Mesothelial cell of epicardium (in vitro differentiated cells): Measurements from ENCODE around the gene GPR18. TPM values are rescaled to one million over a fixed set of nuclear protein-coding genes. Genes with fewer than 3 reads are reported as not detected.

Experiments
- DNase-seq, 2 experiments: peaks; one replicate each; pipeline ENCODE4 v3.0.0; 2021; ENCODE audit warnings: low spot score in 2 of 2; ENCODE audit not compliant: unreplicated experiment in 2 of 2
- H3K27ac Mint-ChIP-seq: 2 replicates; pipeline ENCODE4 v1.8.0; 2021; ENCODE audit warnings: mixed read lengths
- H3K27me3 Mint-ChIP-seq: 2 replicates; pipeline ENCODE4 v1.8.0; 2021; ENCODE audit warnings: low read depth, mixed read lengths
- H3K36me3 Mint-ChIP-seq: 2 replicates; pipeline ENCODE4 v1.8.0; 2021; ENCODE audit warnings: mixed read lengths
- H3K4me1 Mint-ChIP-seq: 2 replicates; pipeline ENCODE4 v1.8.0; 2021; ENCODE audit warnings: mixed read lengths
- H3K4me3 Mint-ChIP-seq: 2 replicates; pipeline ENCODE4 v1.8.0; 2021; ENCODE audit warnings: mild to moderate bottlenecking, moderate library complexity, mixed read lengths
- H3K9me3 Mint-ChIP-seq: 2 replicates; pipeline ENCODE4 v1.8.0; 2021; ENCODE audit warnings: mixed read lengths
- CTCF ChIP-seq: fragments of 200-600 bp; sonication (generic); IDR thresholded peaks from one replicate; pipeline ENCODE4 v1.5.0; 2021; ENCODE audit warnings: antibody characterized with exemption; ENCODE audit not compliant: unreplicated experiment
- total RNA-seq: library from RNA; stranded (reverse); gene quantifications from 3 replicates; pipeline ENCODE4 v1.2.1, GENCODE V29; 2021

The GPR18 gene
- total RNA-seq, 1 donor from 2014 or later = not detected

GRCh38 chr13:99278200-99278599 is 20.0 kb upstream of the GPR18 start:
- Mint-ChIP-seq H3K9me3 (no peaks in the 10 kb centered on the region), H3K4me1 (peaks cover 3% of the 10 kb centered on the region), H3K4me3 (no peak overlapping the region), H3K27me3 (no peaks in the 10 kb centered on the region), H3K36me3 (peaks cover 15% of the 10 kb centered on the region), H3K27ac (no peak overlapping the region)
- DNase-seq = no peak
- no peak for TF ChIP-seq CTCF

GRCh38 chr13:99277629-99278028 is 19.4 kb upstream of the GPR18 start:
- DNase-seq = no peak
- no peak overlapping the region for H3K4me3 Mint-ChIP-seq
- no peak for TF ChIP-seq CTCF
- no peaks in the 10 kb centered on the region for H3K9me3 Mint-ChIP-seq
- H3K4me1 Mint-ChIP-seq = no peaks in the 10 kb centered on the region
- peaks cover 15% of the 10 kb centered on the region for H3K36me3 Mint-ChIP-seq
- no peak overlapping the region for H3K27ac Mint-ChIP-seq
- no peaks in the 10 kb centered on the region for H3K27me3 Mint-ChIP-seq

- Mint-ChIP-seq H3K27ac (no peak overlapping the region), H3K9me3 (peaks cover 4% of the 10 kb centered on the region), H3K27me3 (no peaks in the 10 kb centered on the region), H3K4me1 (no peaks in the 10 kb centered on the region), H3K36me3 (peaks cover 22% of the 10 kb centered on the region), H3K4me3 (no peak overlapping the region)
- no peak for DNase-seq
- no peak for TF ChIP-seq CTCF
Observed at GRCh38 chr13:99276706-99277105, 18.5 kb upstream of the GPR18 start.

- no peaks in the 10 kb centered on the region for H3K27me3 Mint-ChIP-seq
- H3K4me1 Mint-ChIP-seq = no peaks in the 10 kb centered on the region
- no peak overlapping the region for H3K4me3 Mint-ChIP-seq
- H3K36me3 Mint-ChIP-seq = peaks cover 17% of the 10 kb centered on the region
- H3K27ac Mint-ChIP-seq = no peak overlapping the region
- no peak for DNase-seq
- TF ChIP-seq CTCF = no peak
- peaks cover 4% of the 10 kb centered on the region for H3K9me3 Mint-ChIP-seq
Observed at GRCh38 chr13:99275093-99275469, 16.9 kb upstream of the GPR18 start.

GRCh38 chr13:99273128-99273527 is 14.9 kb upstream of the GPR18 start:
- no peak for TF ChIP-seq CTCF
- DNase-seq = no peak
- H3K27me3 Mint-ChIP-seq = no peaks in the 10 kb centered on the region
- no peaks in the 10 kb centered on the region for H3K4me1 Mint-ChIP-seq
- H3K9me3 Mint-ChIP-seq = peaks cover 4% of the 10 kb centered on the region
- no peak overlapping the region for H3K27ac Mint-ChIP-seq
- no peak overlapping the region for H3K4me3 Mint-ChIP-seq
- H3K36me3 Mint-ChIP-seq = peaks cover 15% of the 10 kb centered on the region

- Mint-ChIP-seq H3K27me3 (no peaks in the 10 kb centered on the region), H3K36me3 (peaks cover 15% of the 10 kb centered on the region), H3K27ac (no peak overlapping the region), H3K4me3 (no peak overlapping the region), H3K9me3 (peaks cover 4% of the 10 kb centered on the region), H3K4me1 (no peaks in the 10 kb centered on the region)
- no peak for TF ChIP-seq CTCF
- DNase-seq = no peak
Observed at GRCh38 chr13:99272481-99272880, 14.3 kb upstream of the GPR18 start.
